H1 (cell line): ENCODE results near the gene ARHGAP15. TPM values are rescaled to one million over a fixed set of nuclear protein-coding genes. Genes with fewer than 3 reads are reported as not detected.

ENCODE experiments used
- CTCF ChIA-PET: fragments of 300-600 bp; sonication (Branson Sonifier 250); formaldehyde crosslinking; loops from one replicate; lab custom pipeline; 2021; ENCODE audit not compliant: partially characterized antibody; lab: Charles Lee
- POLR2A ChIA-PET: fragments of 300-600 bp; sonication (Branson Sonifier 250); formaldehyde crosslinking; loops from one replicate; lab custom pipeline; 2021; ENCODE audit warnings: inconsistent platforms; ENCODE audit not compliant: partially characterized antibody; lab: Charles Lee
- DNase-seq, 2 experiments: peaks; one replicate each; pipeline versions ENCODE4 v3.0.0 to v3.0.0-alpha.2; 2010 to 2022; ENCODE audit warnings: low spot score in 2 of 2, low read depth in 1 of 2, mixed read lengths in 1 of 2
- FAIRE-seq: peaks from 2 replicates; lab custom pipeline; 2011; peaks lifted over from hg19 to GRCh38; lab: Jason Lieb, UNC
- H2AFZ ChIP-seq: 2 replicates; pipeline ENCODE4 v1.8.1; 2012; ENCODE audit warnings: low read length, inconsistent platforms
- H2AK5ac ChIP-seq: 2 replicates; pipeline ENCODE4 v1.6.1; 2013; ENCODE audit warnings: low read depth, low read length
- H2BK120ac ChIP-seq: replicated peaks from 2 replicates; pipeline ENCODE3; 2013; ENCODE audit warnings: low read depth, low read length, inconsistent platforms
- H2BK12ac ChIP-seq: 2 replicates; pipeline ENCODE4 v1.6.1; 2013; ENCODE audit warnings: low read depth, low read length
- H2BK15ac ChIP-seq: 2 replicates; pipeline ENCODE4 v1.6.1; 2013; ENCODE audit warnings: low read length
- H2BK20ac ChIP-seq: 2 replicates; pipeline ENCODE4 v1.6.1; 2013; ENCODE audit warnings: low read length
- H2BK5ac ChIP-seq: 2 replicates; pipeline ENCODE4 v1.6.1; 2013; ENCODE audit warnings: low read depth, low read length
- H3K14ac ChIP-seq: 2 replicates; pipeline ENCODE4 v1.6.1; 2013; ENCODE audit warnings: inconsistent platforms; ENCODE audit not compliant: insufficient read length
- H3K18ac ChIP-seq: 2 replicates; pipeline ENCODE4 v1.6.1; 2013; ENCODE audit warnings: low read length; ENCODE audit errors: extremely low read depth
- H3K23ac ChIP-seq: 2 replicates; pipeline ENCODE4 v1.6.1; 2013; ENCODE audit warnings: inconsistent platforms; ENCODE audit not compliant: insufficient read length
- H3K23me2 ChIP-seq: 2 replicates; pipeline ENCODE4 v1.6.1; 2013; ENCODE audit warnings: low read depth, low read length
- H3K27ac ChIP-seq: 2 replicates; pipeline ENCODE4 v1.6.1; 2011; ENCODE audit warnings: low read depth, low read length, inconsistent platforms
- H3K27me3 ChIP-seq, 4 experiments: replicated peaks in 1 of 4; 1 replicate in 1 of 4; 2 replicates in 3 of 4; pipeline versions ENCODE4 v1.6.1 to v1.8.1; 2011 to 2013; ENCODE audit warnings: low read length in 3 of 4, mild to moderate bottlenecking in 3 of 4, inconsistent platforms in 2 of 4, mixed read lengths in 2 of 4, moderate library complexity in 1 of 4; ENCODE audit not compliant: control insufficient read depth in 3 of 4, insufficient read depth in 3 of 4; ENCODE audit errors: extremely low read depth in 1 of 4
- H3K36me3 ChIP-seq, 4 experiments: 2 replicates each; pipeline versions ENCODE4 v1.6.1 to v1.8.1; 2011 to 2013; ENCODE audit warnings: mild to moderate bottlenecking in 4 of 4, low read length in 3 of 4, moderate library complexity in 2 of 4, control low read depth in 1 of 4, inconsistent platforms in 1 of 4; ENCODE audit not compliant: insufficient read depth in 4 of 4, control insufficient read depth in 2 of 4
- H3K4ac ChIP-seq: replicated peaks from 2 replicates; pipeline ENCODE3; 2013; ENCODE audit warnings: low read length, low read depth, mixed read lengths, inconsistent platforms; ENCODE audit not compliant: insufficient read length
- H3K4me1 ChIP-seq, 4 experiments: replicated peaks in 1 of 4; 1 replicate in 1 of 4; 2 replicates in 3 of 4; pipeline versions ENCODE4 v1.6.1 to v1.8.1; 2011 to 2013; ENCODE audit warnings: low read length in 3 of 4, inconsistent platforms in 2 of 4, mixed read lengths in 1 of 4; ENCODE audit not compliant: insufficient read depth in 4 of 4, control insufficient read depth in 3 of 4
- H3K4me2 ChIP-seq, 2 experiments: 2 replicates each; pipeline versions ENCODE4 v1.6.1 to v1.8.1; 2011 to 2013; ENCODE audit warnings: low read depth in 2 of 2, low read length in 2 of 2, control low read depth in 1 of 2, inconsistent platforms in 1 of 2, mild to moderate bottlenecking in 1 of 2; ENCODE audit not compliant: insufficient read depth in 1 of 2
- H3K4me3 ChIP-seq, 4 experiments: fragments of 200-600, 300-600 bp in 1 of 4; sonication (generic), shearing (Covaris generic), sonication (Bioruptor Twin) in 1 of 4; 2 replicates each; pipeline versions ENCODE4 v1.5.1 to v1.8.1; 2011 to 2016; ENCODE audit warnings: low read length in 4 of 4, low read depth in 3 of 4, control low read depth in 2 of 4, inconsistent platforms in 2 of 4, mild to moderate bottlenecking in 2 of 4, mixed read lengths in 1 of 4, moderate library complexity in 1 of 4; ENCODE audit not compliant: insufficient read depth in 2 of 4; ENCODE audit errors: extremely low read depth in 1 of 4
- H3K56ac ChIP-seq: replicated peaks from 2 replicates; pipeline ENCODE3; 2013; ENCODE audit warnings: low read depth, mild to moderate bottlenecking, mixed read lengths, low read length, inconsistent platforms; ENCODE audit not compliant: insufficient read length
- H3K79me1 ChIP-seq: 2 replicates; pipeline ENCODE4 v1.6.1; 2013; ENCODE audit warnings: low read depth, low read length, control low read depth
- H3K79me2 ChIP-seq, 2 experiments: 2 replicates each; pipeline versions ENCODE4 v1.6.1 to v1.8.1; 2012 to 2013; ENCODE audit warnings: low read length in 2 of 2, mild to moderate bottlenecking in 2 of 2, inconsistent platforms in 1 of 2; ENCODE audit not compliant: insufficient read depth in 2 of 2, control insufficient read depth in 1 of 2
- H3K9ac ChIP-seq, 4 experiments: replicated peaks in 1 of 4; 1 replicate in 1 of 4; 2 replicates in 3 of 4; pipeline versions ENCODE4 v1.6.1 to v1.8.1; 2011 to 2013; ENCODE audit warnings: low read depth in 3 of 4, low read length in 3 of 4, control low read depth in 2 of 4, mild to moderate bottlenecking in 2 of 4, moderate library complexity in 2 of 4, inconsistent platforms in 1 of 4; ENCODE audit errors: extremely low read depth in 1 of 4
- H3K9me3 ChIP-seq, 2 experiments: 2 replicates each; pipeline versions ENCODE4 v1.6.1 to v1.8.1; 2012 to 2013; ENCODE audit warnings: mild to moderate bottlenecking in 2 of 2, moderate library complexity in 2 of 2, control low read depth in 1 of 2, inconsistent platforms in 1 of 2, low read depth in 1 of 2, low read length in 1 of 2, mixed read lengths in 1 of 2; ENCODE audit not compliant: insufficient read depth in 2 of 2
- H4K20me1 ChIP-seq, 2 experiments: replicated peaks in 1 of 2; 2 replicates each; pipeline versions ENCODE3 to v1.8.1; 2011 to 2013; ENCODE audit warnings: inconsistent platforms in 2 of 2, low read length in 2 of 2, mild to moderate bottlenecking in 1 of 2; ENCODE audit not compliant: insufficient read depth in 2 of 2, control insufficient read depth in 1 of 2
- H4K5ac ChIP-seq: 2 replicates; pipeline ENCODE4 v1.6.1; 2013; ENCODE audit warnings: low read length, low read depth, mixed read lengths, inconsistent platforms; ENCODE audit not compliant: insufficient read length
- H4K8ac ChIP-seq: 2 replicates; pipeline ENCODE4 v1.8.0; 2013; ENCODE audit warnings: mild to moderate bottlenecking, moderate library complexity, low read length, inconsistent platforms; ENCODE audit not compliant: insufficient read depth; ENCODE audit errors: extremely low read depth
- H4K91ac ChIP-seq: replicated peaks from 2 replicates; pipeline ENCODE3; 2013; ENCODE audit warnings: low read length, mixed read lengths, inconsistent platforms; ENCODE audit not compliant: insufficient read length
- CTCF ChIP-seq, 3 experiments: IDR thresholded peaks; 1 replicate in 2 of 3; 2 replicates in 1 of 3; pipeline versions ENCODE4 v1.5.1 to v1.6.1; 2011; ENCODE audit warnings: low read length in 3 of 3, mild to moderate bottlenecking in 3 of 3, inconsistent platforms in 2 of 3, low read depth in 1 of 3, moderate library complexity in 1 of 3; ENCODE audit not compliant: insufficient read depth in 1 of 3; ENCODE audit errors: control extremely low read depth in 1 of 3
- E2F6 ChIP-seq: IDR thresholded peaks from 2 replicates; pipeline ENCODE4 v1.6.1; 2012; ENCODE audit warnings: inconsistent platforms
- RAD21 ChIP-seq, 2 experiments: IDR thresholded peaks in 1 of 2; conservative IDR thresholded peaks in 1 of 2; 2 replicates each; pipeline ENCODE4 v1.6.1; 2011; ENCODE audit warnings: low read depth in 2 of 2, low read length in 2 of 2, improper control_type of control experiment in 1 of 2, inconsistent platforms in 1 of 2, mild to moderate bottlenecking in 1 of 2, moderate library complexity in 1 of 2
- SAP30 ChIP-seq: fragments of 300-600 bp; sonication (generic); IDR thresholded peaks from 2 replicates; pipeline ENCODE4 v1.7.1; 2012; ENCODE audit warnings: low read length, moderate library complexity, mild to moderate bottlenecking, inconsistent platforms; ENCODE audit not compliant: insufficient read depth, insufficient replicate concordance
- SIRT6 ChIP-seq: IDR thresholded peaks from one replicate; pipeline ENCODE4 v1.7.1; 2012; ENCODE audit warnings: low read length, inconsistent platforms
- WGBS, 2 experiments: shearing (Covaris generic) in 1 of 2; methylation state at CpG; one replicate each; pipeline versions ENCODE4 v1.1.6 to v1.1.7; 2013 to 2015; ENCODE audit warnings: low lambda C conversion rate in 2 of 2, mixed read lengths in 2 of 2, inconsistent platforms in 1 of 2, low coverage in 1 of 2, missing lambda C conversion rate in 1 of 2; ENCODE audit not compliant: insufficient replicate concordance in 2 of 2, insufficient coverage in 1 of 2, insufficient read length in 1 of 2; ENCODE audit errors: extremely low coverage in 1 of 2, missing lambda C conversion rate in 1 of 2; 5-methylcytosine and 5-hydroxymethylcytosine counted together
- polyA plus RNA-seq, 7 experiments: library from polyadenylated mRNA; depleted of rRNA in 3 of 7; stranded (reverse) in 5 of 7; unstranded in 2 of 7; fragments of >200 nt in 5 of 7; fragments of 200-250 nt in 2 of 7; gene quantifications; 1 replicate in 5 of 7; 2 replicates in 1 of 7; 4 replicates in 1 of 7; pipeline versions ENCODE4 v1.2.1 to v1.2.3, GENCODE V29; 2011 to 2013; ENCODE audit warnings: missing spikeins in 2 of 7, mixed read lengths in 2 of 7
- total RNA-seq: library from RNA; stranded (reverse); fragmentation: NEBNext Ultra II Directional; extraction: Animal tissue kit (Norgen Biotek cat#: 25700); gene quantifications from 2 replicates; pipeline ENCODE4 v1.2.1, GENCODE V29; 2021

Gene ARHGAP15
- total and polyA plus RNA-seq, 2 of the 8 experiments (the other 6 are each of a cell fraction or from before 2014, with no cell fraction given): not detected

- H2BK20ac ChIP-seq: no peak overlapping the region
- no peak overlapping the region for H2AFZ ChIP-seq
- FAIRE-seq: no peak
- H3K4ac ChIP-seq: no peak overlapping the region
- no peak overlapping the region for H2BK5ac ChIP-seq
- no peak overlapping the region for H4K8ac ChIP-seq
- no peaks in the 10 kb centered on the region for H3K36me3 ChIP-seq
- DNase-seq: no peak
- no peak overlapping the region for H3K27ac ChIP-seq
- TF ChIP-seq SIRT6: no peak
- no peak for TF ChIP-seq SAP30
- TF ChIP-seq E2F6: no peak
- TF ChIP-seq CTCF (IDR thresholded peaks at IDR 0.05; ENCODE audit: control extremely low read depth in 1 of 3, insufficient read depth in 1 of 3, low read depth in 1 of 3, low read length in 3 of 3): peak in 1 of 3 experiments; percentile 16; a peak in 2 of 4 replicates
- TF ChIP-seq RAD21 (IDR thresholded peaks at IDR 0.05 in 1 of 2, conservative IDR thresholded peaks at IDR 0.05 in 1 of 2; ENCODE audit: low read depth in 2 of 2, low read length in 2 of 2): peak; percentile 61
- H3K56ac ChIP-seq: no peak overlapping the region
- no peak overlapping the region for H2BK120ac ChIP-seq
- H3K23me2 ChIP-seq: no peaks in the 10 kb centered on the region; the same call in 1 of the 2 replicates
- no peak overlapping the region for H3K18ac ChIP-seq
- H3K27me3 ChIP-seq: no peaks in the 10 kb centered on the region
- H4K20me1 ChIP-seq: no peaks in the 10 kb centered on the region
- H4K91ac ChIP-seq: no peak overlapping the region
- no peak overlapping the region for H2AK5ac ChIP-seq
- H3K4me2 ChIP-seq: no peak overlapping the region
- H4K5ac ChIP-seq: no peak overlapping the region
- no peaks in the 10 kb centered on the region for H3K79me2 ChIP-seq
- H2BK12ac ChIP-seq: no peak overlapping the region
- no peak overlapping the region for H3K4me3 ChIP-seq
- peaks cover 0 to 4% (median 0%) of the 10 kb centered on the region in 4 experiments; a peak in 1 of 7 replicates for H3K4me1 ChIP-seq
- H3K9me3 ChIP-seq: no peaks in the 10 kb centered on the region
- H3K79me1 ChIP-seq: no peaks in the 10 kb centered on the region
- no peak overlapping the region for H2BK15ac ChIP-seq
- 94% methylated on average over 1 of the region's 1 CpG; no CpG with 5 or more reads in 1 of the 2 experiments for WGBS, 2 experiments
- no peak overlapping the region for H3K23ac ChIP-seq
- POLR2A ChIA-PET: interaction anchor here (1.2 kb wide), 1 partner anchor 565 kb away, joined by 3 read pairs; no protein-coding TSS in a partner anchor
- H3K9ac ChIP-seq: no peak overlapping the region
- CTCF ChIA-PET: interaction anchor here (0.6 to 1.6 kb wide), 12 partner anchors 8 to 821 kb away, joined by 3 to 5 read pairs (median 3); no protein-coding TSS in a partner anchor
- H3K14ac ChIP-seq: no peak overlapping the region
These were observed 444.9 kb downstream of the ARHGAP15 start for GRCh38 chr2:143574069-143574468.
